ENCODE measurements around the gene ENAM.
"Not testable (repeated sequence)": the region's sequence is repeated elsewhere in the genome, so short reads cannot be mapped to it uniquely, and the experiment has no call there.

Gene ENAM

DNA sequence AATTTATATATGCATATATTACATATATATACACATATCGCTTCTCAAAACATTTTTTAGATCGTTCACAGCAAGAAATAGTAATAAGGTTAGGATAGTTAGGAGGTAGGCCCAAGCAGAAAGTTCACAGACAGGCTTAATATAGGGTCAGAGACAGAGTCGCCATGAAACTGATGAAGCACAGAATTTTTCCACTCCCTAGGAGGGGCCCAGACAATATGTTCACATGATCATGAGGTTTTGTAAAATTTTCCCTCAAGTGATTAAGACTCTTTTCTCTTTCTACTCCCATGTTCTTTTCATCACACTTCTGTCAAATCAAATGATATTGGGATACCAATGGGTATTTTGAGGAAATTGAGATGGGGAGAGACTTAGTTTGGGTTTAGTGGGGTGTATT lies 5.2 kb upstream of the ENAM start:
- no peak for DNase-seq
- intact Hi-C loops (cut with DNase I): no loop called here

DNA sequence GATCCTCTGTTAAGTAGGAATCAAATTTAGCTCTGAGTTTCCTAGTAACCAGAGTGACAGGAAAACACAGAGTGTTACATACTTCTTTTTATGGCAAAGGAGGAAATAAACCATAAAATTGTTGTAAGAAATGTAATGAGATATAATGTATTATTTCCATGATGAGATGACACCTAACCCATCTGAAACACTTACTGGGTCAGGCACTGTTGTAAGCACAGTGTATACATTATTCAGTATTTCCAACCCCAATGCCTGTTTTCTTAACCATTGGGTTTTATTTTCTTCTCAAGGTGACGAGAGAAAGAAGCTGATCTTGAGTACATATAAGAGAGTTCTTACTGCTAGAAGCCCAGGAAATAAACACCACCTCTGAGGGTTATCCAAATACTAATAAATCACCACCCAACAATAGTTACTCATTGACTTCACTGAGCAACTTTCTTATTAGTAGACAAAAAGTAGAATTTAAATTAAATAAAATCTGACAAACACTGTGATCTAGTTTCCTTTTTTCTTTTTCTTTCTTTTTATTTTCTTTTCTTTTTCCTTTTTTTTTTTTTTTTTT lies 4.2 kb upstream of the ENAM start:
- intact Hi-C loops (cut with DNase I): no loop called here
- no peak for DNase-seq

GRCh38 chr4:70627620-70628019 lies 924 bp upstream of the ENAM start:
- DNase-seq: no peak
- intact Hi-C loops (cut with DNase I): no loop called here

DNA sequence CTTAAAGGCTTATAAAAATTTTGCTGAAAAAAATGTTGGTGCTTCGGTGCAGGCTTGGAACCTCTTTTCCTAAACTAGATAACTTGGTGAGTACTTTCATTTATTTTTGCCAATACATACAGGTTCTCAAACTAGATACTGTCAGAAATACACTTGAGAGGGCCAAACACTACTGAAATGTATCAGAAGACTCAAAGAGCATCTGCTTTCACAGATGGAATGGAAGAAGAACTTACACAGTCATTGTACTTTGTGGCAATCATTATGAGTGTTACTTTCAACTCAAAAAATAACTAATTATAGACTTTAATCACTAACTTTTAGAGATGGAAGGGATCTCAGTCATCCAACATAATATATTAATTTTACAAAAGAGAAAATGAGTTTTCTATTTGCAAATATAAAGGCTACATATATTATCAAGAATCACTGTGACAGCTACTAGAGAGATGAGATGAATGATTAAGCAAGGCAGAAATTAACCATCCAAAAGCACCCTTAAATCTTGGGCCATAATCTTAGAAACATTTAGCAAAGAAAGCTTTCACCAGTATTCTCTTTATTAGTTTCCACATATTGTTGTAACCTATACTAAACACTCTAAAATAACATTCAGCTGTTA lies 1.0 kb downstream of the ENAM start:
- intact Hi-C loops (cut with DNase I): no loop called here
- DNase-seq: no peak

DNA sequence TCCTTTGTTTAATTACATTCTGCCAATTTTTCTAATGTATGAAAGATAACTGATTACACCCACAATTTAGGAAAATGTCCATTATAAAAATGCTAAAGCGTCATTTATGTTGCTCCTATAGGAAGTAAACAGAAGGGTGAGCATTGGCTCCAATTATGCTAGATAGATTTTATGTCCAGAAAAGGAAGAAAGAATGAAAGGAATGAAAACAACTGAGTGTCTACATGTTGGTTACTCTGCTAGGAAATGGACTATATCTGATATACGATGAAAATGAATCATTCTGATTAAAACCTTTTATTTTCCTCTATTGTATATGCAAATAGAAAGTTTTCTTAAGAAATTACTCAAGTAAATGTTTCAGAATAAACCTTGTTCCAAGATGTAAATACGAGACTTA lies 1.6 kb downstream of the ENAM start:
- intact Hi-C loops (cut with DNase I): no loop called here

DNA sequence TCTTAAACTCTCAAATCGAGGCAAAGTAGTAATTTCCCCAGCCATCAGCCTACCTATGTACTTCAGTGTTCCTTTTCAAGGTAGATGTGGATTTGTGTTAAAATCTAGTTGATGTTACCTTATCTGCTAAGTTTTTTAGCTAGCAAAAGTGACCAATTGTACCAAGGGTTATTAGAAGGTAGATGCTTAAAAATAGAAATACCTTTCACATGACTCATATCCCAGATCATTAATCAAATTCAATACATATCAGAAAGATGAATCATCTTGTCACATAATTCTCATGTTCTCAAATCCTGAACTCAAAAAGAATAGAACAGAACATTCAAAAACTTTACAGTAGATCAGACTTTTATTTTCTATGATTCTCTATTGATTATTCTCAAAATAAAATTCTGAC lies 3.5 kb downstream of the ENAM start:
- intact Hi-C loops (cut with DNase I): no loop called here
- no peak for DNase-seq

More for the DNA sequence above, 1.6 kb downstream of the ENAM start:
- DNase-seq: no peak

DNA sequence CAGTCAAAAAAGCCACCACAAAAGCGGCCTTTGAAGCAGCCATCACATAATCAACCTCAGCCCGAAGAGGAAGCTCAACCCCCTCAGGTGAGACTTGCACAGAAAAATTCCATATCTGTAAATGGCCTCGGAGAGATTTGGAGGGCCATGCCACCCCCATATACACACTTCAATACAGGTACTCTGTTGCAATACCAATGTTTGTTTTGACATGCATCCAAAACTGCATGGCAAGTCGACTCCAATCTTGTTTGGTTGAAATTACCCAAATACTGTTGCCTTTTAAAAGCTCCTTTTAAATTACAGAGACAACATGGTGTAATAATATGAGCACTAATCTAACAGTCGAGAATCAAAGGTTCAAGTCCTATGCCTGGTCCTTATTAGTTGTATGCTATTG lies 5.9 kb downstream of the ENAM start:
- DNase-seq: no peak
- intact Hi-C loops (cut with DNase I): no loop called here

DNA sequence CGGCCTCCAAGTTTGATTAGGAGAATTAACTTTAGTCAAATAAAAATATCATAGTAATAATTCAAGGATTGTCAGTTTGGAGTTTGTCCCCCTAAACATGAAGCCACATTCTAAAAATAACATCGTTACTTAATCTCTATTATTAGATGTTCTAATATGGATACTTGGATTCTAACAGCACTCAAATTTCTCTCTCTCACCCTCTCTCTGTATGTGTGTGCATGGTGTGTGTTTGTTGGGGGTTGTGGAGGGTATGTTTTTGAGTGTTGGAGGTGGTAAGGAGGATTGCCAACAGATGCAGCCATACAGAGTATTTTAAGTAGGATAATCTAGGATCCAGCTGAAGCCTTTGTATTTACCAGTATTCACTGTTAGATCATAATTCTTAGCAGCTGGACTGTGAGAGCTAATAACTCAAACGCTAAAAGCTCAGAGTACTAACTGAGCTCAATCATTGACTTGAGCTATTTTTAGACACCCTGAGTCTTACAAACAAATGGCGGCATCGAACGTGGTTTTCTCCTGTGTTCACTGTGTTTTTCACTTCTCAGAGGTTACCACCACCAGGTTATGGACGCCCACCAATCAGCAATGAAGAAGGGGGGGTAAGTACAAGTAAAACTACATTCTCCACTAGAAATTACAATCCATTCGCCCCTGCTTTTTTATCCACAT lies 8.8 kb downstream of the ENAM start:
- intact Hi-C loops (cut with DNase I): no loop called here
- no peak for DNase-seq

DNA sequence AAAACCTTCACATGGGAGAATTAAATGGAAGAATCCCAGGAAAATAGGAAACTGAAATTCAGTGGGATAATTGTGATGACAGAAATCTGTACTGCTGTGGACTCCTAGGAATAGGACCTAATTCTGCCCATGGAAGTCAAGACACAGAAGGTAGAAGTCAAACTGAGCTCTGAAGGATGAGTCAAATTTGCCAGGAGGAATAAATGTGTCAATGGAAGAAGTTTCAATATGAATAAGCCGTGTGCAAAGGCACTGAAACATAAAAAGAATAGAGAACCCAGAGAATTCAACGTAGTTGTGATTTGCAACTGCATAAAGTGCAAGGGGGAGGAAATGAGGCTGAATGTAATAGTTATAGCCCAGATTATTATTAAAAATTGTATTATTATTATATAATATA lies 11.6 kb downstream of the ENAM start:
- DNase-seq: no peak
- intact Hi-C loops (cut with DNase I): no loop called here

DNA sequence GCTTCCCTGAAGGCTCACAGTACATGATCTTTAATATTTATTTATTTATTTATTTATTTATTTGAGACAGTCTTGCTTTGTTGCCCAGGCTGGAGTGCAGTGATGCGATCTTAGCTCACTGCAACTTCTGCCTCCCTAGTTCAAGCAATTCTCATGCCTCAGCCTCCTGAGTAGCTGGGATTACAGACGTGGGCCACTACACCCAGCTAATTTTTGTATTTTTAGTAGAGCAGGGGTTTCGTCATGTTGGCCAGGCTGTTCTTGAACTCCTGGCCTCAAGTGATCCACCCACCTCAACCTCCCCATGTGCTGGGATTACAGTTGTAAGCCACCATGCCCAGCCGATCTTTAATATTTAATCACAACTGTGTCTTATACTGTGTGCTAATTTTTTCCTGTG lies 22.2 kb downstream of the ENAM start:
- DNase-seq; intact Hi-C loops (cut with DNase I): not testable (repeated sequence)

DNA sequence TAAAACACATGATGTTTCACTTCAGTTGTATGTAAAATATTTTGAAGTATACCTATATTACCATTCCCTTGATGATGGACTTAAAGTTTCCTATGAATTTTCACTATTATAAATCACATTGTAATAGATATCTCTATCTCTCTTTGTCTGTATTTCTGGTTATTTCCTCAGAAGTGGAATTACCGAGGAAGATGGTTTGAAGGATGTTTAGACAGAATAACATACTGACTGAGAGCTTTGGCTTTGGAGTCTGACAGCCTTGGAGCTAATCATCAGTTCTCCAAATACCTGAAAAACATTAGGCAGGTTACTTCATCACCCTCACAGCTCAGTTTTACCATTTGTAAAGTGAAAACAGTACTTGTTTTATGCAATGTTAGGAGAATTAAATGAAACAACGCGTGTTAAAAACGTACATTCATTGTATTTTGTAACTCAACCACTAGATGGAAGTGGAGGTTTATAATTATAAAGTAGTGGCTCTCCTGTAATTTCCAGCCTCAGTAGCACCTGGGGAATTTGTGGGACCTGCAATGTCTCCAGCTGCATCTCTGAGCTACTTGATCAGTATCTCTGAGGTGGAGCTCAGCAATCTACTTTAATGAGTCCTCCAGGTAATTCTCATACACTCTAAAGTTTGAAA lies 23.4 kb downstream of the ENAM start:
- intact Hi-C loops (cut with DNase I): no loop called here

GRCh38 chr4:70654605-70655011 lies 26.1 kb downstream of the ENAM start:
- no peak for DNase-seq

More for the DNA sequence above, 23.4 kb downstream of the ENAM start:
- no peak for DNase-seq

GRCh38 chr4:70657326-70657725 lies 28.8 kb downstream of the ENAM start:
- no peak for DNase-seq
- intact Hi-C loops (cut with DNase I): no loop called here

More at GRCh38 chr4:70654605-70655011, 26.1 kb downstream of the ENAM start:
- intact Hi-C loops (cut with DNase I): no loop called here

DNA sequence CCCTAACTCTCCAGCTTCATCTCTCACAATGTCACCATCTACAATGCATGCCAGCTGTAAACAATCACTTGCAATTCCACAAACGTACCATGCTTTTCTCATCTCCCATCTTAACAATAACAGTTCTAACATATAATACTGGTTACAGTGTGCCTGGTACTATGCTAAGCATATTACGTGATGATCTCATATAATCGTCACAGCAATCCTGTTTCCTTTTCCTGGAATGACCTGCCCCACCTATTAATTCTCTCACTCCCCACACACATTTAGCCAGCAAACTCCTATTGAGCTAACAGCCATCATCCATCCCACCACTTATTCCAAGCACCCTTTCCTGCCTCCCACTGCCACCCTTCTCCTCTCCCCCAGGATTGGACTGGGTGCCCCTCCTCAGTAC lies 29.9 kb downstream of the ENAM start:
- no peak for DNase-seq

DNA sequence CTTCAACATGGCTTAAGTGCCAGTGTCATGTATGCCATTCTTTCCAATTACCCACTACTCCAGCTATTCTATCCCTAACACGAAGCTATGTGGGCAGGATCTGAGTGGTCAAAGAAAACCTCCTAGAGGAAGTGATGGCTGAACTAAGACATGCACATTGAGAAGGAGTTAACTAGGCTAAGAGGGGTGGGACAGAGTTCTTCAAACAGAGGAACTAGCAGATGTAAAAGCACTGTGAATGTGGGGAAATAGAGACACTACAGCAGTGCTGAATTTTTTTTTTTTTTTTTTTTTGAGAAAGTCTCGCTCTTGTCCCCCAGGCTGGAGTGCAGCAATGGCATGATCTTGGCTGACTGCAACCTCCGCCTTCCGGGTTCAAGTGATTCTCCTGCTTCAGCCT lies 31.6 kb downstream of the ENAM start:
- no peak for DNase-seq
- intact Hi-C loops (cut with DNase I): no loop called here

More for the DNA sequence above, 29.9 kb downstream of the ENAM start:
- intact Hi-C loops (cut with DNase I): no loop called here

- intact Hi-C loops (cut with DNase I); DNase-seq: not testable (repeated sequence)
These were observed 32.9 kb downstream of the ENAM start for GRCh38 chr4:70661309-70661922.

- DNase-seq: no peak
- intact Hi-C loops (cut with DNase I): no loop called here
These were observed 37.8 kb downstream of the ENAM start, which contains the start of gene JCHAIN for GRCh38 chr4:70666369-70666768. Gene JCHAIN (minus strand): TSS chr4:70666508. CDS start chr4:70666490, 18 bp downstream.

- intact Hi-C loops (cut with DNase I): no loop called here
- DNase-seq: no peak
These were observed 39.4 kb downstream of the ENAM start for GRCh38 chr4:70667740-70668535.

DNA sequence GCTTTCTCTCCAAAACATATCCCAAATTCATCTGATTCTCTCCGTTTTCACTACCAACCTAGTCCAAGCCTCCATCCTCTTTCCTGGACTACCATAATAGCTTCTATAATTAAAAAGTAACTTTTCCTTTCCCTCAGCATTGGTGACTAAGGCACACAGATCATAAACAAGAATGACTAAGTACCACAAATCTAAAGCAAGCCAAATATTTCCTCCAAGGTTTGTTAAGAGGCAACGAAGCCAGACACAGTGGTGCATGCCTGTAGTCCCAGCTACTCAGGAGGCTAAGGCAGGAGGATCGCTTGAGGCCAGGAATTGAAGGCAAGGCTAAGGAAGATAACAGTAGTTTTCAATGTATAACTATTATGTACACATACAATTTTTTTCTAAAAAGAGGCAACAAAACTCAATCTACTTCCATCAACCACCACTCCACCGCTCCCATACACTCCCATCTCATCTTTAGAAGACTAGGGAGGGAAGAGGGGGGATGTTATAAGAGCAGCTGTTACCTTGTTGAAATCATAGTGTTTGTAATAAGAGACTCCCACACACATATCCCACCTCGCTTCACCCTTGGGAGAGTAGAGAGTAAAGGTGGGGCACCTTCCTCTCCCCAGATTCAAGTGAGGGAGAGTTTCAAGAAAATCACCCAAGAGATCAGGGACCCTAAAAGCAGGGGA lies 41.9 kb downstream of the ENAM start:
- intact Hi-C loops (cut with DNase I): no loop called here
- no peak for DNase-seq

DNA sequence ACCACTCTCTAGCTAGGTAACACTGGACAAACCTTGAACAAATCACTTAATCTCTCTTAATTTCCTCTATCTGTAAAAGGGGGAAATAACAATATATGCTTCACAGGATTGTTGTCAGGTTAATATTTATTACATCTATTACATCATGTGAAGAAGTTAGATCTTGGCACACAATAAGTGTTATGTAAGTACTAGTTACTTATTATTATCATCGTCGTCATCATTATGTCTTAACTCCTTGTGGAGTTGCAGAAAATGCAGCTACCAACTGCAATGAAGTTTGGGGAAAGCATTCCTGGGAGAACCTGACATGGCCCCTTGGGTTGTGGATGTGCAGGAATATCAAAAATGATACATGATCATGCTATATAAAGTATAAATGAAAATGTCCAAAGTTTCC lies 42.5 kb downstream of the ENAM start:
- intact Hi-C loops (cut with DNase I): no loop called here
- DNase-seq: no peak
